ENCODE results near the gene AHRR. TPM values are rescaled to one million over a fixed set of nuclear protein-coding genes. Genes with fewer than 3 reads are reported as not detected.
A peak's percentile ranks its signal among the peaks of the same experiment; 100 is the strongest.

The AHRR gene
- total RNA-seq, 6 experiments from 2014 or later = 30.9 to 55.7 (median 51.9) TPM

DNA sequence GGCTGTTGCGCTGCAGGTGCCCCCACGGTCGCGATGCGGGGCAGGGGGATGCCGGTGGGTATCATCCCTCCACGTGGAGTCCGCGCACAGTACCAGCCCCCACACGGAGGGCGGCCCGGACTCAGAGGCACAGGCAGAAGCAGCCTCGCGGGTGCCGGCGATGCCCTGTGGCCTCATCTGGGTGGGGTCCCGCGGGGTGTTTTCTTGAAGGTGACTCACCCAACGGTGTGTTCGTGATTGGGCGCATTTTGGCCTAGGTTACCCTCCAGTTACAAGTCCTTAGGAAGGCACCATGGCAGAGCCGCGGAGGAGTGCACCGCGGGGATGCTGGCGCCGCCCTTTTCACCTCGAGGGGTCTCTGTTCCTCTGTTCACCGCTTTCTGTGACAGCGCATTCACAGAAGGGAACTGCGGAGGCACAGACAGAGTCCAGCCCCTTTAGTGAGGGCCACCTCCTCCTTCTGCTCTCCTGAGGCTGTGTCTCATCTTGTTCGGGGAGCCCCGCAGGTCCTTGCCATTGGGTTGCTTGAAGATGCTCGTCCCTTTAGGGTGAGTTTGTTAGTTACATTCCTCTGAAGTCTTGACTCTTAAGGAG is 99.9 kb downstream of the AHRR start:
- Mint-ChIP-seq H3K4me3 (no peak overlapping the region), H3K27me3 (ENCODE audit: insufficient read depth) (peaks cover 28% of the 10 kb centered on the region), H3K36me3 (ENCODE audit: low read depth) (peaks cover 63% of the 10 kb centered on the region), H3K9me3 (peaks cover 10% of the 10 kb centered on the region; the same call in 1 of the 2 replicates), H3K4me1 (ENCODE audit: low read depth) (peaks cover 48% of the 10 kb centered on the region), H3K27ac (no peak overlapping the region)
- no peak for TF ChIP-seq CTCF (IDR thresholded peaks at IDR 0.05)
- DNase-seq = no peak

GRCh38 chr5:421901-422300 is 100.4 kb downstream of the AHRR start:
- Mint-ChIP-seq H3K4me1 (ENCODE audit: low read depth) (peaks cover 46% of the 10 kb centered on the region), H3K9me3 (peaks cover 15% of the 10 kb centered on the region; the same call in 1 of the 2 replicates), H3K36me3 (ENCODE audit: low read depth) (peaks cover 68% of the 10 kb centered on the region), H3K27me3 (ENCODE audit: insufficient read depth) (peaks cover 32% of the 10 kb centered on the region), H3K4me3 (no peak overlapping the region), H3K27ac (no peak overlapping the region)
- TF ChIP-seq CTCF (IDR thresholded peaks at IDR 0.05) = no peak
- no peak for DNase-seq

GRCh38 chr5:422323-423232 is 101.1 kb downstream of the AHRR start:
- no peak for DNase-seq
- H3K4me3 Mint-ChIP-seq = no peak overlapping the region
- H3K4me1 Mint-ChIP-seq (ENCODE audit: low read depth) = peaks cover 39% of the 10 kb centered on the region
- H3K27me3 Mint-ChIP-seq (ENCODE audit: insufficient read depth) = peaks cover 31% of the 10 kb centered on the region
- H3K9me3 Mint-ChIP-seq = peaks cover 15% of the 10 kb centered on the region; the same call in 1 of the 2 replicates
- peak overlapping the region; percentile 94; the same call in 1 of the 2 replicates for H3K27ac Mint-ChIP-seq
- no peak for TF ChIP-seq CTCF (IDR thresholded peaks at IDR 0.05)
- H3K36me3 Mint-ChIP-seq (ENCODE audit: low read depth) = peaks cover 71% of the 10 kb centered on the region

DNA sequence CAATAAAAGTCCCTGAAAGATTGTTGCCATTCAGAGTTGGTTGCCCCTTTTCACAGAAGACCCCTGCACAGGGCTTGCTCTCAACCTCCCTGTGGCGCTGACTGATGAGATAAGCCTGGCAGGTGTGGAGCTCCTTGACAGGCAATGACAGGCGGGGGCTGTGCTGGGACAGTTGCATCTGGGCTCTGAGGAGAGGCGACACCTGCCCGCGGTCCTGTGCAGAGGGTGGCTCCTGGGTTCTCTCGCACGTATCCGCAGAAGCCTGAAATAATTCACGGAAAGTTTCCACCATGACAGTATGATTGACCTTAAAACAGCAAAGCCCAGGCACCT is 101.7 kb downstream of the AHRR start:
- TF ChIP-seq CTCF (IDR thresholded peaks at IDR 0.05) = no peak
- Mint-ChIP-seq H3K27me3 (ENCODE audit: insufficient read depth) (peaks cover 37% of the 10 kb centered on the region), H3K27ac (peak overlapping the region; percentile 94), H3K4me3 (no peak overlapping the region), H3K9me3 (peaks cover 15% of the 10 kb centered on the region; the same call in 1 of the 2 replicates), H3K36me3 (ENCODE audit: low read depth) (peaks cover 75% of the 10 kb centered on the region), H3K4me1 (ENCODE audit: low read depth) (peaks cover 33% of the 10 kb centered on the region)
- DNase-seq = no peak

DNA sequence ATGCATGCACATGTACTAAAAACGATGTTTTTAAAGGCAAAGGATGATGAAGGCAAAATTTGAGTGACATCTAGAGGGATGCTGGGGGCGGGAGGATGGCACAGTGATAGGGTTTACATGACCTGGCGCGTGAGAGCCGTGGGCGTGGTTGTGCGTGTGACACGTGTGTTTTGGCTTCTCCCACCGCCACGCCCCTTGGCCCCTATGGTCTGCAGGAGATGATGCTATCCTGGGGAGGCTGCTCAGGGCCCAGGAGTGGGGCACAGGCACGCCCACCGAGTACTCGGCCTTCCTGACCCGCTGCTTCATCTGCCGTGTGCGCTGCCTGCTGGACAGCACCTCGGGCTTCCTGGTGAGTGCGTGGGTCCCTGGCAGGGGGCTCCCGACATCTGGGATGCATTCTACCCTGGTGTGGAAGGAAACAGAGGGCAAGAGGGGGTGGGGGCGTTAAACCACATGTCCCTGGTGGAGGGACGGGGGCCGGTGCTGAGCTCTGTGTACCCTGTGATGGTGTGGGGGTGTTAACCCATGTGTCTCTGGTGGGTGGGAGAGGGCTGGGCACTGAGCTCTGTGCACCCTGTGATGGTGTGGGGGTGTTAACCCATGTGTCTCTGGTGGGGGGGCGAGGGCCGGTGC is 102.2 kb downstream of the AHRR start:
- Mint-ChIP-seq H3K27ac (peak overlapping the region; percentile 94), H3K4me3 (peak overlapping the region; percentile 32), H3K27me3 (ENCODE audit: insufficient read depth) (peaks cover 38% of the 10 kb centered on the region), H3K9me3 (peaks cover 15% of the 10 kb centered on the region; the same call in 1 of the 2 replicates), H3K36me3 (ENCODE audit: low read depth) (peaks cover 74% of the 10 kb centered on the region), H3K4me1 (ENCODE audit: low read depth) (peaks cover 28% of the 10 kb centered on the region)
- no peak for DNase-seq
- TF ChIP-seq CTCF (IDR thresholded peaks at IDR 0.05) = no peak

Measured in HFFc6 (cell line).